Stimulated activated CD4-positive, alpha-beta T cell treated with anti-CD3 and anti-CD28 coated beads, Interleukin-2, amount 100 ng/mL, for 48 hours (primary cell): ENCODE measurements around the gene OTOP2.

ENCODE experiments used
- DNase-seq, 2 donors: peaks; one replicate each; pipeline ENCODE4 v3.0.0-alpha.2; 2020

The OTOP2 gene

GRCh38 chr17:74924250-74924948 is at the start of gene OTOP2:
Gene OTOP2 (plus strand): TSS chr17:74924273. CDS start chr17:74924633, 360 bp downstream.
- DNase-seq, result no peak

GRCh38 chr17:74874615-74875037 is 49.4 kb upstream of the OTOP2 start:
- no peak for DNase-seq

- no peak for DNase-seq
Measured at GRCh38 chr17:74875155-74875976, 48.7 kb upstream of the OTOP2 start.

GRCh38 chr17:74875977-74876593 is 48.0 kb upstream of the OTOP2 start:
- DNase-seq, result no peak

GRCh38 chr17:74877592-74878548 is 46.2 kb upstream of the OTOP2 start:
- DNase-seq, result no peak

GRCh38 chr17:74878658-74879057 is 45.4 kb upstream of the OTOP2 start:
- no peak for DNase-seq

GRCh38 chr17:74879308-74879707 is 44.8 kb upstream of the OTOP2 start:
- DNase-seq, result no peak

- no peak for DNase-seq
Measured at GRCh38 chr17:74881073-74881472, 43.0 kb upstream of the OTOP2 start.

- no peak for DNase-seq
Measured at GRCh38 chr17:74882517-74883240, 41.4 kb upstream of the OTOP2 start.

GRCh38 chr17:74883241-74883745 is 40.8 kb upstream of the OTOP2 start:
- DNase-seq, result no peak

- no peak for DNase-seq
Measured at GRCh38 chr17:74888469-74888868, 35.6 kb upstream of the OTOP2 start.

- no peak for DNase-seq
Measured at GRCh38 chr17:74890554-74890953, 33.5 kb upstream of the OTOP2 start.

- DNase-seq, result no peak
Measured at GRCh38 chr17:74892013-74892841, 31.8 kb upstream of the OTOP2 start.

- DNase-seq, result no peak
Measured at GRCh38 chr17:74892974-74893911, 30.8 kb upstream of the OTOP2 start, which contains the start of gene FADS6. Gene FADS6 (minus strand): TSS chr17:74893633. CDS start chr17:74893595, 38 bp downstream.

- no peak for DNase-seq
Measured at GRCh38 chr17:74893936-74894671, 30.0 kb upstream of the OTOP2 start.

GRCh38 chr17:74898376-74898946 is 25.6 kb upstream of the OTOP2 start:
- no peak for DNase-seq

- no peak for DNase-seq
Measured at GRCh38 chr17:74900208-74900607, 23.9 kb upstream of the OTOP2 start.
